GM12875 (cell line): ENCODE measurements around the gene PDE8B.
"Not testable (repeated sequence)": the region's sequence is repeated elsewhere in the genome, so short reads cannot be mapped to it uniquely, and the experiment has no call there.

Experiments used
- H3K4me3 ChIP-seq: one replicate; pipeline ENCODE4 v1.5.1; 2011; ENCODE audit warnings: low read depth, low read length, control low read depth
- TF ChIP-seq, protein P1 (sequence below): IDR thresholded peaks from 2 replicates; pipeline ENCODE4 v1.5.1; 2011; ENCODE audit warnings: low read depth, mild to moderate bottlenecking, control low read depth, inconsistent platforms, low read length, moderate library complexity, borderline replicate concordance; ENCODE audit not compliant: insufficient read depth

The PDE8B gene

DNA sequence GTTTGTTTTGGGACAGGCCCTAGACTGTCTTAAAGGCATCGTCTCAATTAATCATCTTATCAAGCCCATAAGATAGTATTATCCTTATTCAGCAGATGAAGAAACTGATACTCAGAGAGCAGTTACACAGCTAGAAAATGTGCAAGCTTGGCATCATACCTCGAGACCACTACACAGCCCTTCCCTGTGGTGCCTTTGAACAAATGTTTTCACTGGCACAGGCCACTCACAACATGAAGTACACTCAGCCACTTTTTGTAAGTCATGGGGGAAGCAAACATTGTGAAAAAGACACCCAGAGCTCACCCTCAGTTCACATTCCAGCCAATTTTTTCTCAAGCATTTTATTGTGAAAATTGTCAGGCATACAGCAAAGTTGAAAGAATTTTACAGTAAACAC is 159.1 kb downstream of the PDE8B start:
- H3K4me3 ChIP-seq = no peak overlapping the region
- TF ChIP-seq, protein P1, sequence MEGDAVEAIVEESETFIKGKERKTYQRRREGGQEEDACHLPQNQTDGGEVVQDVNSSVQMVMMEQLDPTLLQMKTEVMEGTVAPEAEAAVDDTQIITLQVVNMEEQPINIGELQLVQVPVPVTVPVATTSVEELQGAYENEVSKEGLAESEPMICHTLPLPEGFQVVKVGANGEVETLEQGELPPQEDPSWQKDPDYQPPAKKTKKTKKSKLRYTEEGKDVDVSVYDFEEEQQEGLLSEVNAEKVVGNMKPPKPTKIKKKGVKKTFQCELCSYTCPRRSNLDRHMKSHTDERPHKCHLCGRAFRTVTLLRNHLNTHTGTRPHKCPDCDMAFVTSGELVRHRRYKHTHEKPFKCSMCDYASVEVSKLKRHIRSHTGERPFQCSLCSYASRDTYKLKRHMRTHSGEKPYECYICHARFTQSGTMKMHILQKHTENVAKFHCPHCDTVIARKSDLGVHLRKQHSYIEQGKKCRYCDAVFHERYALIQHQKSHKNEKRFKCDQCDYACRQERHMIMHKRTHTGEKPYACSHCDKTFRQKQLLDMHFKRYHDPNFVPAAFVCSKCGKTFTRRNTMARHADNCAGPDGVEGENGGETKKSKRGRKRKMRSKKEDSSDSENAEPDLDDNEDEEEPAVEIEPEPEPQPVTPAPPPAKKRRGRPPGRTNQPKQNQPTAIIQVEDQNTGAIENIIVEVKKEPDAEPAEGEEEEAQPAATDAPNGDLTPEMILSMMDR = no peak

DNA sequence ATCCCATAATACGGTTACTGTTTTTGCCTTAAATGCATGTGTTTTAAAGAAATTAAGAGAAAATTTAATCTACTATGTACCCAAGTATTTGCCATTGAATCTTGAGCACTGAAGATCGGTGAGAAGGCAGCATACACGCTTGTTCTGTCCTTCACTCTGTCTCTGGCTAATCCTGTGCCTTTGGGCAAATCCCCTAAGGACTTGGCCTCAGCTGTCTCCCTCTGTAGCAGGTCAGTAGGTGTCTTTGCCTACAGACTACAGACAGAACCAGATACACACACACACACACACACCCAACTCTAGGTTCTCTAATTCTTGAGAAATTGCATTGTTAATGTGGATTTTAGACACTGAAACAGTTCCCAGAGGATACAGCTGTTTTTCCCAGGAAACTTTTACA is 164.2 kb downstream of the PDE8B start:
- H3K4me3 ChIP-seq = no peak overlapping the region
- TF ChIP-seq, protein P1 = no peak

DNA sequence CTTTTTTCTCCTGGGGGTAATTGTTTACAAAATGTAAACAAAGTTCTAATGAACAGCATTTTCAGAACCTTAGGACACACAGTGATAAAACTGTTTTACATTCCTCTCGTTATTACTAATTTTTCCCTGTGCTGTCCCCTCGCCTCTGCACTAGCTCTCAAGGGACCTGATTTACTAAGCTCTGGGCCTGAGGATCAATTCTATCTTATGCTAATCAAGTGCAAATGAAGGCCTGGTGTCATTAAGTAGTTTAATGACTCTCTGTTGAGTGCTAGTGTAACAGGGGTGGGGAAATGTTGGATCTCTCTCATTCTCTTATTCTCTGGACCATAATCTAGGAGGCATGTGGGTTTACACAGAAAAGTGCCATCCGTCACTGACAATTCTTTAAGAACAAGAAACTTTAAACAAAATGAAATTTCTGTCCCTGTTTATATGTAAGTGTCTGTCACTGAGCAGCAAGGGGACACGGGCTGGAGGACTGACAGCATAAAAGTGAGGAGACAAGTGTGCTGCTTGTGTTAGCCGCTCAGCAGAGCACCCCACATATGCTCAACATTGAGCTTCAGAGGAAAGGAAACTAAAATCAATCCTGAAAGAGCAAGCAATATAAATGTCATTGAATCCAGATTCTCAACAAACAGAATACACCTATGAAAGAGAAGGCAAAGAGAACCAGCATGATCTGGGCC is 166.3 kb downstream of the PDE8B start:
- no peak overlapping the region for H3K4me3 ChIP-seq
- TF ChIP-seq, protein P1 = no peak

DNA sequence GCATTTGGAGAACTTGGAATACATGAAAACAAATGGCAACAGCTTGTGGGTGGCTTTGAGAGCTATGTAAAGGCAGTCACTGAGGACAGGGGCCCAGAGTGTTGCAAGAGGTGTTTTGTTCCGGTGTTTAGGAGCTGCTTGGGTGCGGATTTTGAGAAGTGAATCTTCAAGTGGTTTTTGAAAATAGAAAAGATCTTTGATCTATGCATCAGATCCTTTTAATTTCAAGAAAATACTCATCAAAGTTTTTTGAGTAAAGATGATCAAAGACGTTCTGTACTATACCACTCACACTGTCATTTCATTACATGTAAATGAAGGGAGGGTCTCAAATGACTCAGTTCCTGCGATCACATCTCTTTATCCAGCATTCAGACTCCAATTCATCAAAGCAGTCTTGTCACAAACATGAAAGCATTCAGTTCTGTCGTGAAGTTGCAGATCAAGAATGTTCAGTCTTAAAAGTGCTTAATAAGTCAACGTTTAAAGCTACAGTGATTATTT is 169.1 kb downstream of the PDE8B start:
- TF ChIP-seq, protein P1 = no peak
- no peak overlapping the region for H3K4me3 ChIP-seq

DNA sequence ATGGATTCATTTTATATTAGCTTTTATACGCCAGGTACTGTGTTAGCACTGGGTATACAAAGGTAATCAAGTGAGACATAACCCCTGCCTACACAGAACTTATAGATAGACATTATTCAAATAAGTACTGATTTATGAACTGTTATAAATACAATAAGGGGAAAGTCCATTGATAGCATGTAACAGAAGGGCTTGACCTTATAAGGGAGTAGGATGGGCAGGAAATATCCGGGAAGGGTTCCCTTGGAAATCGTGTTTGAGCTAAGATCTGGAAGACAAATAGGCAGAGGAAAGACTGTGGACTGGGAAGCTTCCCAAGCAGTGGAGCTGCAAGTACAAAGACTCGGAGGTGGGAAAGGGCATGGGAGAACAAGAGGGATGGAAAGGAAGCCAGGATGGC is 170.2 kb downstream of the PDE8B start:
- H3K4me3 ChIP-seq = no peak overlapping the region
- TF ChIP-seq, protein P1 = no peak

DNA sequence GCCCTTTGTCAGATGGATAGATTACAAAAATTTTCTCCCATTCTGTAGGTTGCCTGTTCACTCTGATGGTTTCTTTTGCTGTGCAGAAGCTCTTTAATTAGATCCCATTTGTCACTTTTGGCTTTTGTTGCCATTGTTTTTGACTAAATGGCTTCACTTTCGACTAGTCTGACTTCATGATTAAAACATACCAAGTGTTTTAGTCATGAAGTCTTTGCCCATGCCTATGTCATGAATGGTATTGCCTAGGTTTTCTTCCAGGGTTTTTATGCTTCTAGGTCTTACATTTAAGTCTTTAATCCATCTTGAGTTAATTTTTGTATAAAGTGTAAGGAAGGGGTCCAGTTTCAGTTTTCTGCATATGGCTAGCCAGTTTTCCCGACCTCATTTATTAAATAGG is 172.9 kb downstream of the PDE8B start:
- not testable (repeated sequence) for H3K4me3 ChIP-seq

DNA sequence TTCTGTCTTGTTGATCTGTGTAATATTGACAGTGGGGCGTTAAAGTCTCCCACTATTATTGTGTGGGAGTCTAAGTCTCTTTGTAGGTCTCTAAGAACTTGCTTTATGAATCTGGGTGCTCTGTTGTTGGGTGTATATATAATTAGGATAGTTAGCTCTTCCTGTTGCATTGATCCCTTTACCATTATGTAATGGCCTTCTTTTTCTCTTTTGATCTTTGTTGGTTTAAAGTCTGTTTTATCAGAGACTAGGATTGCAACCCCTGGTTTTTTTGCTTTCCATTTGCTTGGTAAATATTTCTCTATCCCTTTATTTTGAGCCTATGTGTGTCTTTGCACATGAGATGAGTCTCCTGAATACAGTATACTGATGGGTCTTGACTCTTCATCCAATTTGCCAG is 175.9 kb downstream of the PDE8B start:
- H3K4me3 ChIP-seq = not testable (repeated sequence)

DNA sequence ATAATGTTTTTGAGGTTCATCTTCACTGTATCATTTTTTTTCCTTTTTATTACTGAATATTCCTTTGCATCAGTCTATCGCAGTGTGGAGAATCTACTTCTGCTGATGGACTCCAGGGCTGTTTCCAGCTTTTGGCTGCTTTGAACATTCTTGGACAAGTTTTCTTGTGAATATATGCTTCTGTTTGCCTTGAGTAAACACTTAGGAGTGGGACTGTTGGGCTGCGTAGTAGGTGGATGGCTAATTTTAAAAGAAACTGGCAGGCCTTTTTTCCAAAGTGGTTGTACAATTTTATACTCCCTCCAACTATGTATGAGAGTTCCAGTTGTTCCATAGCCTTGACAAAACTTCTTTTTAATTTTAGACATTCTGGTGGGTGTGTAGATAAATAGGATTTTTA is 179.3 kb downstream of the PDE8B start:
- no peak overlapping the region for H3K4me3 ChIP-seq
- TF ChIP-seq, protein P1 = no peak
